NCI-H2107 treated with DMSO at 0.1 percent for 48 hours (cell line): ENCODE measurements around the gene MPST.

ENCODE experiments used
- DNase-seq: peaks from one replicate; lab custom pipeline; 2025; ENCODE audit not compliant: unreplicated experiment; lab: John Stamatoyannopoulos, UW

The MPST gene

DNA sequence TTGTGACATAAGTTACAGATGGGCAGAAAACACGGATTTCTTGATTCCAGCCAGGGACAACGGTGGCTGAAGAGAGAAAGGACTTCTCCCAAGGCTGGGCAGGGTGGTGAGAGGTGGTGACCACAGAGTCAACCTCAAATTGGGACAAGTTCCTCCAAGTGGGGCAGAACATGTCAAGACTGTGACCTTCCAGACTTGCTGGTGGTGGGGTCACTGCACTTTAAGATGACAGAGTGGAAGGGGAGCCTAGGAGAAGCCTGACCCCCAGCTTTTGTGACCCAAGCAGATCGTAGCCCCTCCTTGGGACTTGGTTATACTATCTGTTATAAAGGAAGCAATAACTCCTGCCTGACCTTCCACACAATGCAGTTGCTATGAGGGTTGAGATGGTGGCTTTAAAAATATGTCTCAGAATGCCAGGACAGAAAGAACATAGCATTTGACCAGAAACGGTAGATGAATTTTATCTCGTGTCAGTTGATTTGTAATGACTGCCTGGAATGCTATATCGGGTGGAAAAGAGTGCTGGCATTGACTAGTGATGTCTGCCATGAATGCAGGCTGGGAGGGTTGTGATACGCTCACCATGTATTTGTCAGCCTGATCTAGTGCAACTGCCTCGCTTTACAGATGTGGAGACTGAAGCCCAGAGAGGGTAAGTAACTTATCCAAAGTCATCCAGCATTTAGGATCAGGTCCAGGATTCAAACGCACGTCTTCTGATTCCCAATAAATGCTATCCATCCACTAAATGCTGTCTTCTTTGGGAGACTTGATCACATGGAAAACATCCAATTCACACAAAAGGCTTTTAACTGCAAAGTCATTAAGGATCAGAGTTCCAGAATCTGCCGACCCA, 18.6 kb upstream of the MPST start:
- no peak for DNase-seq

DNA sequence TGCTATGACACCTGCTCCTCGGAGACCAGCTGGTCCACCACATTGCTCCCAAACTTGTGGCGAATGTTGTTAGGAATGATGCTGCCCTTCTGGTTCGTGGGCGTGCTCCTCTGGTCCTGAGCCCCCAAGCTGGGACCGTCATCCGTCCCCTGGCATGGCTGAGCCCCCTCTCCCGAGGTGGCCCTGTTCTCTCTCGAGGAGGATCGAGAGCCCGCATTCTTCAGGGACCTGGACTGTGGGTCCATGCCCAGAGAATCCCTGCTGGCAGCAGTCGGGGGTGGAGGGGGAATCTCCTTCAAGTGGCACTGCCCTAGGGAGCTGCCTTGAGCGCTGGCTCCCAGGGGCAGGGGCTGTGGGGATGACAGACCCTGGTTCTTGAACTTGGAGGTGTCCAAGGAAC, 17.7 kb upstream of the MPST start:
- DNase-seq = no peak

DNA sequence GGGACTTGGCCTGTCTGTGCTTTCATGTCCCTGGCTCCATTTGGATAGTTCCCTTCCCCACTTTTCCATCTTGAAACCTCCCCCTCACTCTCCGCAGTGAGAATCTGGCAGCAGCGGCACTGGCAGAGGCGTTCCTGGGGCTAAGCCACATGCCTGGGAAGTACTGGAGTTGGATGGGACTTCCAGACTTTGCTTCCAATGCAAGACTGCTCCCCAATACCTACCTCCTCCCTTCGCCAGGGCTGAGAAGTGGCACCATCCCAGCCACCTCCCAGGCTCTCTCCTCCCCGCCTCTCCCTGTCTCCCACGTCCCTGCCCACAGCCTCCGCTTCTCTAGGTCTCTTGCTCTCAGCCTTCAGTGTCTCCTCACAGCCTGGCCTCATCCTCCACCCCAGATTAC, 16.9 kb upstream of the MPST start:
- no peak for DNase-seq

DNA sequence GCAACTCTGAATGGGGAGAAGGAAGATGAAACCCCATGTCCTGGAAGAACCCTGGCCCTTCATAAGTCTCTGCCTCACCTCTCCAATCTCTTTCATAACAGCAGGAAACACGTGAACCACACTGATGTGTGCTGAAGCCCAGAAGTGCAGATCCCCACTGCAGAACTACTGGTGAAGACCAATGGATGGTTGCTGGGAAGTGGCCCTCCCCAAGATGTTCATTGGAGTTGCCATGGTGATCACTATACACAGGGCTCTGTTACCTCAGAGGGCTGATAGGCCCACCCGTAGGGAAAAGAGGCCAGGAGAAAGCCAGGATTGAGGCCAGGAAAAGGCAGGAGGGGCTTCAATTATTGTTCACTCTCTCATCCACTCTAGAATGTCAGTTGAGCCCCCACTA, 11.9 kb upstream of the MPST start:
- no peak for DNase-seq

DNA sequence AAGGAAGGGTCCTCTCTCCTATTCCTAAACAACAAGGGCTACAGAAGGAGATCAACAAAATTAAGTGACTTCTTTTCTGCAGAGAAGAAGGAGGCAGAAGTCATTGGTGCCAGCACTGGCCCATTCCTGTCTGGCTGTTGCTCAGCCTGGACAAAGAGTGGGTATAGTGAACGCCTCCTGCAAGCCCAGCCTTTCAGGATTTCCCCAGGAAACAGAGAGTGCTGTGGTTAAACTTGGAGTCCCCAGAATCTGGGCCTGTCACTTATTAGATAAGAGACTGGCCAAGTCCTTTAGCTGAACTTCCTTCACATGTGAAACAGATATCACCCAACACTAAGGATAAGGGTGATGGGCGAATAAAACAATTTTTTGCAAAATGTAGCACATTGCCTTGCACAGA, 11.2 kb upstream of the MPST start:
- no peak for DNase-seq

DNA sequence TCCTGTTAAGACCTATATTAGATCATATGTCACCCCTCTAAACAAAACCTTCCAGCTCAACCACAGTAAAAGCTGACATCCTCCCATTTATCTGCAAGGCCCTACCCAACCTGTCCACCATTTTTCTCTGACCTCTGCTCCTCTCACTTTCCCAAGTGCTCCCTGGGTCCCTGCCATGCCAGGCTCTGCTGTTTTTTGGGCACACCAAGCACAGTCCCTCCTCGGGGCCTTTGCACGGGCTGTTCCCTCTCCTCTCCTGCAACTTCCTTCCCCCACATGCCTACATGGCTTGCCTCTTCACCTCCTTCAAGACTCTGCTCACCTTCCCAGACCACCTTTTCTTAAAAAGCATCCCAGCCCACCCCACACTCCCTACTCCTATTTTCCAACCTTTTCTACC, 10.1 kb upstream of the MPST start:
- DNase-seq = no peak

DNA sequence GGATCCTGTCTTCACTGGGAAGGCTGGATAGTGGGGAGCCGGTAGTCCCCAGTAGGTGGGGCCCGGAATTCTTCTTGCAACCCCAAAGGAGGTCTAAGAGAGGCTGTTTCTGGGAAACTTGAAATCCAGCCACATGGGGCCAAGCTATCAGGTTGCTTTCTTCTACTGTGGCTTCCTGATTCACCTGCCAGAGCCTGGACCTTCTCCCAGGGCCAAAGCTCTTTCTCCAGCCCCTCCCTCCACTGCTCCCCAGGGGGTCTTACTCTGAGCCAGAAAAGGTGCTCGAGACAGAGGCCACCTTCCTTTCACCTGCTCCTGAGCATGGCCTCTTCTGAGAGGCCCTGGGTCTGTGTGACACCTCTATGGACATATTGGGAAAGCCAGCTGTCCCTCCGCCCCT, 9.4 kb upstream of the MPST start:
- peak; percentile 23 for DNase-seq

DNA sequence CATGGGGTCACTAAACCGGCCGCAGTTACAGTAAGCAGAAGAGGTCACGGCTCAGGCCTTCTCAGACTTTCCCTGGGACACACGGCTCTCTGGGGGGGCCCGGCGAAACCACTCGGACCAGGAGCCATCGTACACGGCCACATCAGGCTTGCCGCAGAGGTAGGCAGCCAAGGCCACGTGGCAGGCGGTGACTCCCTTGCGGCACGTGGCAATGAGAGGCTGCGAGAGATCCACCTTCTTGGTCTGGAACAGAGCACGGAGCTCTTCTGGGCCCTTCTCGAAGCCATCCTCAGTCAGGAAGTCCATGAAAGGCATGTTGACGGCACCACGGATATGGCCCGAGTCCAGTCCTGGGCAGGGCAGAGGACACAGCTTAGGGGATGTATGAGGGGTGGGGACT, 8.6 kb upstream of the MPST start:
- no peak for DNase-seq

DNA sequence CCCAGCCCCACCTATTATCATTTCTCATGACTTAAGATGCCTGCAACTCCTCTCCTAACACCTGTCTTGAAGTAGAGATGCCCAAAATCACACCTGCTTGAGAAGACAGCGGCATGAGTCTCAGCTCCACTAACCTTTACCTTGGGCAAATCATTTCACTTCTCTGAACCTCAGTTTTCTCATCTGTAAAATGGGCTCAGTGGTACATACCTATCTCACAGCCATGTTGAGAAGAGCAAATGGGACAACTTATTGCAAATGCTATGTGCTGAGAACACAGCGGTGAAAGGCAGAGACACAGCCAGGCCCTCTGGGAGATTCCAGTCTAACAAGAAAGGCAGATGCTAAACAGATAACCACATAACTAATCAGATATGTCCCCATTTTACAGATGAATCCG, 8.1 kb upstream of the MPST start:
- no peak for DNase-seq

DNA sequence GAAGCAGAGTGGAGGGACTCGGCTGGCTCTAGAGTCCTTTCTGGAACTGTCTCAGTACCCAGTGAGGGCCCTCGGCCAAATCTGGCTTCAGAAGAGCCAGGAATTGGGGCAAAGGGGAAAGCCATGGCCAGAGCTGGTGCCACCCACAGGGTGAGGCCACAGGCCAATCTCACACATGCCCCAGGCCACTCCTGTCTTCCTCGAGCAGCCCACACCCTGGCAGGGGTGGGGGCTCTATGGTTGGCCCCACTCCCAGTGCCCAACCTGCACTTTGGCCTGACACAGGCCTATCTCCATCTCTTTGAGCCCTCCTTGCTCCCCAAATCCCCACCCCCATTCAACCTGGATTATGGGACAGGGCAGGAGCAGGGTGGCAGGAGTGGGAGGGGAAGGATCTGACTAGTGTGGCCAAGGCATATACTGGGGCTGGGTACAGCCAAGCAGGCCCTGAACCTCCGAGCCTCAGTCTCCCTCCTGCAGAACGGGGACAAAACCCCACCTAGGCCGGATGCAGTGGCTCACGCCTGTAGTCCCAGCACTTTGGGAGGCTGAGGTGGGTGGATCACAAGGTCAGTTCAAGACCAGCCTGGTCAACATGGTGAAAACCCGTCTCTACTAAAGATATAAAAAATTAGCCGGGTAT, 7.2 kb upstream of the MPST start:
- no peak for DNase-seq

DNA sequence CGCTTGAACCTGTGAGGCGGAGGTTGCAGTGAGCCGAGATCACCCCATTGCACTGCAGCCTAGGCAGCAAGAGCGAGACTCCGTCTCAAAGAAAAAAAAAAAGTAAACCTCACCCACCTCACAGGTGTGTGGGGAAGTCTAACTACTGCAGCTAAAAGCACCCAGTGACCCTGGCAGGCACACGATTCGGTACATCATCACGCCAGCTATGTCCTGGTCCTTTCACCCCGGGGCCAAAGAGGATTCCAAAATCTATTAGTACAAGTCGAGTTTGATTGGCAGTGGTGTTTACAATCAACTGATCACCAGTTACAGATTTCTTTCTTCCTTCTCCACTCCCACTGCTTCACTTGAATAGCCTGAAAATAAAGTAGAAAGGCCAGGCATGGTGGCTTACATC, 6.6 kb upstream of the MPST start:
- DNase-seq = no peak

DNA sequence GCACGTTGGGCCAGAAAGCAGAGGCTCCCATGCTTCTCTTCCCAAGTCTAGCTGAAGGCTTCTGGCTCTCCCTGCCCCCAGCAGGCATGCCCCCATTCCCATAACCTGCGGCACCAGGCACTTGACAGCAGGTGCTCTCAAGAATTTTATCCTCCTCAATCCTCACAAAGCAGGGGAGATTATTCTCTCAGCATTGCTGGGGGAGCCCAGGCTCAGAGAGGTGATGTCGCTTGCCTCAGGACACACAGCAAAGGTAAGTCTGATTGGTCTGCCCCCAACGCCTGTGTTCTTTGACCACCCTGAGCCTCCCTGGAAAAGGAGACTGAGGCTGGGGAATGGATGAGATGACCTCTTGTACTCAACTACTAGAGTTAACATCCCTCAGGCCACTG, 5.1 kb upstream of the MPST start:
- no peak for DNase-seq

DNA sequence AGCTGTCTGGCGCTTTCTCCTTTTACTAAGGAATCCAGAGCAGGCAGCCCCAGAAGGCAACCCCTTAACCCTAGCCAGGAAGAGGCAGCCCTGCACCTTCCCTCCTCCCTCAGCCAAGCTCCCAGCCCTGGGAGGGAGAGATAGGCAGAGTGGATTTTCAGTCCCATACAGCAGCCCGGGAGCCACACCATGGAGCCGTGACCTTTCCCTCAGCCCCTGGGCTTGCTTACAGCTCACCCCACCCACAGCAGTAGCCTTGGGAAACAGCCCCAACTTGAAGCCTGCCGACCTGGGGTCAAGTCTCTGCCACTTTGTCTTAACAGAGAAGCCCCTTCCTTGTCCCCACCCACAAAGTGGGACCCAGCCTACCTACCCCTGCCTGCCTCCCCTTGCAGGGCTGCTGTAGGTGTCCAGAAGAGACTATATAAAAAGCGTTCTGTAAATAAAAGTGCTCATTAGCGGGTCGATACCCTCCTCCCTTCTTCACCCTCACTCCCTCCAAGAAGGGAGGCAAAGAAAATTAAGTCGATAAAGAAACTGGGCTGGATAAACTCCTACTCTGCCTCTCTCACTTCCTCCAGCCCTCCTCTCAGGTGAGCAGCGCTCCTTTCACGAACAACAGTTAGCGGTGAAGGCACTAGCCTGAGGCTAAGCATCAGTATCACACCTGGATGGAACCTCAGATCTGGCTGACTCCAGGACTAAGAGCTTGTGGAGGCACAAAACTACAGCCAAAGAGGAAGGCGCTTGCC, 4.5 kb upstream of the MPST start:
- DNase-seq = no peak

DNA sequence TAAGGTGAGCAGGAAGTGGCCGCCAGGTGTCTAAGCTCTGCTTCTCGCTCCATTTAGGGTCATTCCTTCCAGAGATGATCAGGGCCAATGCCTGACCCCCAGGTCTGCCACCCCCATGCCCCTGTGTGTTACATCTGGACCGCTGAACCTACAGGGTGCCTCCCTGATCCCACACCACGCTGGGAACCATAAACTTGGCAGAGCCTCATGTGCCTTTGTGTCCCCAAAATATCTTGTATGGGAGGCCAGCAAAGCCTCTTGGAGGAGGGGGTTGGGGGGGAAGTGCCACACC, 4.0 kb upstream of the MPST start:
- no peak for DNase-seq

DNA sequence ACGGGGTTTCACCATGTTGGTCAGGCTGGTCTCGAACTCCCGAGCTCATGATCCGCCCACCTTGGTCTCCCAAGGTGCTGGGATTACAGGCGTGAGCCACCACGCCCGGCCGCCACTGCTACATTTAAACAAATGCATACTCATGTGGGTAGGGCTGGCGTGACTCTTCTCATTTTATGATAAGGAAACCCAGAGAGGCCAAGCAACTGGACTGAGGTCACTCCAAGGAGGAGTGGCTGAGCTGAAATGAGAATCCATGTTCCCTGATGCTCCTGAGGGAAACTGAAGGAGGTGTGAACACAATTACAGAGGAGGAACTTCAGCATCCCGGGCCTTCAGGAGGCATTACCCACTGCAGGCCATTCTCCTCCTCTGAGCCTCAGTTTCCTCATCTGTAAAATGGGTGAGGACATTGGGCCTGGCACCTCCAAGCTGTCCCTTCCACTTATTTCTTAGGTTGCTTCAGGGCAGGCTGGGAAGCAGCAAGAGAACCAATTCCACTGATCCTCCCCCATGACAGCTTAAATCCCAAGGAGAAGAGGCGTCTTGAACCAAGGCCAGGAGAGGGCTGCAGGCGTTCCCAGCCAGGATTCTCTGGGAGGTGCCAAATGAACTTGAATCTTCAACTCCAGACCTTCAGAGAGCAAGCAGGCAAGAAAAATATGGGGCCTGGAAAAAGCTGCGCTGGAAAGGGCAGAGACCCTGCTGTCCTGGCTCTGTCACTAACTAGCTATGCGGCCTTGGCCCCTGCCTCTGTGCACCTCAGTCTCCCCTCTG, 3.2 kb upstream of the MPST start:
- no peak for DNase-seq

DNA sequence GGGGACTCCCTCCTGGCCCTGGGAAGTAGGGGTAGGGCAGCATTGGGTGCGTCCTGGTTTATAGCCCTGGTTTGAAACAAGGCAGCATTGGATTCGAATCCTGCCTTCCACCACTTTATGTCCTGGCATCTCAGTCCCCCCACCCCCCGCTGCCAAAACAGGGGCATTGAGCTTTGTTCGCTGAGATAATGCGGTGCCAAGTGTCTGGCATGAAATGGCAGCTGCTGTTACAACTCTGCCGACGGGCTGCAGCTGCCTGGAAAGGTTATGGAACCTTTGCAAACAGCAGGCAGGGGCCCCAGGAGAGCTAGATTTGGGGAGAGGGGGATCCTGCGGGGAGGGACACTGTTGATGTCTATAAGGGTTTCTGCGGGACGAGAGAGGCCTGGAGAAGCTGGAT, 2.2 kb upstream of the MPST start:
- no peak for DNase-seq

DNA sequence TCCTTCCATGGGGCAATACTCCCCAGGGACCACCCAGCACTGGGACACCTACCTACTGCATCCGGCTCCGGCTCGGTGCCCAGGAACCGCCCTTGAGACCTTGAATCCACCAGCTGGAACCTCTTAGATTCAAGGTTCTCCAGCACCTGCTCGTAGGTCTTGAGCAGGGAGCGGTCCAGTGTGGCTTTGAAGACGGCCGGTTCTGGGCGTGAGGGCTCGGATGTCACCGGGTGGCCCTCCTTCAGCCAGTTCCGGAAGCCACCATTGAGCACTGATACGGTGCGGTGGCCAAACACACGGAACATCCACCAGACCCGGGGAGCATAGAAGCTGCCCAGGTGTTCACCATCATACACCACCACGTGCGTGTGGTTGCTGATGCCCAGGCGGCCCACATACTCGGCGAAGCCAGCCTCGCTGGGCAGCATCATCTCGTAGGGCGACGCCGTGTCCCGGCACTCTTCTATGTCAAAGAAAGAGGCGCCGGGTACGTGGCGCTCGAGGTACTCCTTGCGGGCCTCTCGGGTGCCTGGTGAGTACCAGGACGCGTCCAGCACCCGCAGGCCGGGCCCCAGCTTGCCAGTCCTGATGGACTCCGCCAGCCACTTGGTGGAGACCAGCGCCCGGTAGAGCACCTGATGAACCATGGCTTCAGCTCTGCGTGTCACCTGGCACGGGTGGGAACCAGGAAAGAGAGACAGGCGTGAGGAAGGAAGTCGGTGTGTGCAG, 1.3 kb upstream of the MPST start:
- DNase-seq = no peak

DNA sequence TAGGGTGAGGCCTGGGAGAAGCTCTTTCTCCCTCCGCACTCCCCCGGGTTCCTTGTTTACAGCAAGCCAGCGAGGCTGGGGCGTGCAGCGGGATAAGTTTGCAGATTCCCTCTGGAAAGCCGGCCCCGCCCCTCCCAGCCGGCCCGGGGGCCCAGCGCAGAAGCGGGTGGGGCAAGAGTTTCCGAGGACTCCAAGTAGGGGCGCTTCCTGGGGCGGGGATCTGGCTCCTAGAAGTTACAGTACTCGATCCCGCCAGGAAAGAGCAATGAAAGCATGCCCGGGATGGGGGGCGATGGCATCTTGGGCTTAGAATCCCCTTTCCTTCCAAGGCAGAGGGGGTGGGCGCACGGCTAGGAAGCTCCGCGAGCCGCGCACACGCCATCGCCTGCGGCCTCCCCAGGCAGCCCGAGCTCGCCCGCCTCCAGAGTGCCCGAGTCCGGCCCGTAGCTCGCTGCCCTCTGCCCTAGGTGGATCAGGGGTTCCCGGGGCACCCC, 680 bp upstream of the MPST start:
- DNase-seq = no peak

DNA sequence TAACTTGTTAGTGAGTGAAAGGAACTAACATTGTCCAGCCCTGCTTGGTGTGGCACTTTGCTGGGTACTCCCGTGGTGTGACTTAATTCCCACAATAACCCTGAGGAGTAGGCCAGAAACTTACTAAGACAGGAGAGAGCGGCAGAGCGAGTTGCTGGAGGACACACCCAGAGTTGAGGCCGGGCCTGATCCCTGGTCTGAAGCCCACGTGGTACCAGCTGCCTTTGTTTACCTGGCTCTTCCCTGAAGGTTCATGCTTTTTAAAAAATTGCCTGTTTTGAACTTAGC, 594 bp downstream of the MPST start:
- no peak for DNase-seq

DNA sequence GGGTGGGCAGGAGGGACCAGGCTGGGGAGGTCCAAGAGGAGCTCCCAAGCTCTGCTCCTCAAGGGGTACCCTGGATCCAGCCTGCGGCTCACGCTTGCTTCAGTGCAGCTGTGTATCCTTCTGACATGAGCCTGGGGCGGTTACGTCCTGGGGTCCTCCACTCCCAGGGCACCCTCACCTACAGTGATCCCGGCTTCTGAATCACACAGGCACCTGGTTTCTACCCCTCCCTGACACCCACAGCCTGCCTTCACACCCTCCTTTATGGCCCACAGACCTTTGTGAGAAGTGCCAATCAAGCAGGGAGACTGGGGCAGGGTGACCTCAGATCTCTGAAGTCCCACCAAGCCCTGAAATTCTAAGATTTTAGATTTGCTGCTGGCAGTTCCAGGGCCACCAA, 1.5 kb downstream of the MPST start:
- DNase-seq = no peak
